Caco-2 (cell line): Measurements from ENCODE around the gene LYPD4. TPM values are rescaled to one million over a fixed set of nuclear protein-coding genes. Genes with fewer than 3 reads are reported as not detected.

ENCODE experiments used
- BruUV-seq: library from RNA; stranded (reverse); fragments of 400-500 nt; replicated peaks from 2 replicates; lab custom pipeline; 2021; lab: Mats Ljungman, UMichigan
- CTCF ChIA-PET: fragments of 300-600 bp; sonication (Branson Sonifier 250); formaldehyde crosslinking; loops from one replicate; lab custom pipeline; 2022; ENCODE audit warnings: antibody characterized with exemption; lab: Charles Lee
- POLR2A ChIA-PET: fragments of 300-600 bp; sonication (Branson Sonifier 250); formaldehyde crosslinking; loops from one replicate; lab custom pipeline; 2022; ENCODE audit warnings: antibody characterized with exemption; lab: Charles Lee
- DNase-seq, 2 experiments: peaks; one replicate each; pipeline versions ENCODE4 v3.0.0 to v3.0.0-alpha.2; 2020 to 2022
- H3K27me3 ChIP-seq: replicated peaks from 2 replicates; pipeline ENCODE4 v1.6.0; 2011; ENCODE audit warnings: low read length; ENCODE audit not compliant: control insufficient read depth, insufficient read depth
- H3K36me3 ChIP-seq: 2 replicates; pipeline ENCODE4 v1.5.1; 2011; ENCODE audit warnings: low read length; ENCODE audit not compliant: control insufficient read depth, insufficient read depth
- H3K4me1 ChIP-seq: fragments of 250-450 bp; sonication (Bioruptor Pico); 2 replicates; pipeline ENCODE4 v1.5.1; 2020; ENCODE audit warnings: mild to moderate bottlenecking
- H3K4me3 ChIP-seq: 2 replicates; pipeline ENCODE4 v1.5.1; 2011; ENCODE audit warnings: low read depth, mild to moderate bottlenecking, control low read depth, low read length
- H3K9me3 ChIP-seq: fragments of 250-450 bp; sonication (Bioruptor Pico); 2 replicates; pipeline ENCODE4 v1.5.1; 2020; ENCODE audit warnings: mild to moderate bottlenecking, moderate library complexity
- H3K27ac Mint-ChIP-seq: one replicate; pipeline ENCODE4 v1.8.0; 2022; ENCODE audit warnings: mixed read lengths; ENCODE audit not compliant: unreplicated experiment
- H3K27me3 Mint-ChIP-seq: one replicate; pipeline ENCODE4 v1.8.0; 2022; ENCODE audit warnings: mixed read lengths; ENCODE audit not compliant: insufficient read depth, unreplicated experiment
- H3K36me3 Mint-ChIP-seq: one replicate; pipeline ENCODE4 v1.8.0; 2022; ENCODE audit warnings: mild to moderate bottlenecking, mixed read lengths; ENCODE audit not compliant: insufficient read depth, unreplicated experiment
- H3K4me1 Mint-ChIP-seq: one replicate; pipeline ENCODE4 v1.8.0; 2022; ENCODE audit warnings: low read depth, mixed read lengths; ENCODE audit not compliant: unreplicated experiment
- H3K4me3 Mint-ChIP-seq: one replicate; pipeline ENCODE4 v1.8.0; 2022; ENCODE audit warnings: mild to moderate bottlenecking, moderate library complexity, mixed read lengths; ENCODE audit not compliant: unreplicated experiment
- H3K9me3 Mint-ChIP-seq: one replicate; pipeline ENCODE4 v1.8.0; 2022; ENCODE audit warnings: mixed read lengths; ENCODE audit not compliant: unreplicated experiment
- CTCF ChIP-seq, 2 experiments: fragments of 200-600 bp in 1 of 2; IDR thresholded peaks; 1 replicate in 1 of 2; 2 replicates in 1 of 2; pipeline versions ENCODE4 v1.5.1 to v1.8.0; 2011 to 2022; ENCODE audit warnings: antibody characterized with exemption in 1 of 2, control low read depth in 1 of 2, inconsistent platforms in 1 of 2, low read depth in 1 of 2, low read length in 1 of 2, mild to moderate bottlenecking in 1 of 2, moderate library complexity in 1 of 2; ENCODE audit not compliant: insufficient read depth in 1 of 2, severe bottlenecking in 1 of 2, unreplicated experiment in 1 of 2
- intact Hi-C: fragments of 100-400 bp; cut with micrococcal nuclease; formaldehyde crosslinking; loops from one replicate; pipeline ENCODE4 v1.10.0; 2022; ENCODE audit not compliant: unreplicated experiment
- total RNA-seq: library from RNA; stranded (reverse); gene quantifications from 2 replicates; pipeline ENCODE4 v1.2.3, GENCODE V29; 2022

Gene LYPD4
- total RNA-seq, 1 experiment from 2014 or later: not detected

GRCh38 chr19:41859618-41860418 is 15.3 kb upstream of the LYPD4 start, which contains the start of gene RPS19:
Gene RPS19 (plus strand): TSS chr19:41860255. CDS start chr19:41860775, 520 bp downstream.
- no peaks in the 10 kb centered on the region for H3K9me3 Mint-ChIP-seq
- BruUV-seq: TSS peak; percentile 88
- H3K36me3 Mint-ChIP-seq: peaks cover 53% of the 10 kb centered on the region
- peaks cover 5% of the 10 kb centered on the region for H3K4me1 Mint-ChIP-seq
- Histone ChIP-seq H3K9me3 (no peaks in the 10 kb centered on the region), H3K27me3 (no peaks in the 10 kb centered on the region), H3K4me1 (peaks cover 18% of the 10 kb centered on the region), H3K4me3 (peak within 1 kb of the TSS; percentile 88), H3K36me3 (peaks cover 21% of the 10 kb centered on the region)
- ChIA-PET POLR2A (interaction anchor here (0.6 to 2.7 kb wide), 19 partner anchors 8 to 611 kb away, joined by 3 to 21 read pairs (median 5); partner anchors contain the start of genes B9D2, DMAC2, RABAC1 and ZNF574), CTCF (interaction anchor here (0.6 to 2.0 kb wide), 16 partner anchors 14 to 1105 kb away, joined by 3 to 8 read pairs (median 4); partner anchors contain the start of gene RABAC1)
- TF ChIP-seq CTCF (IDR thresholded peaks at IDR 0.05; ENCODE audit: insufficient read depth in 1 of 2, low read depth in 1 of 2, low read length in 1 of 2, severe bottlenecking in 1 of 2, unreplicated experiment in 1 of 2): peak; percentile 63 to 81
- intact Hi-C loops: loop anchor here (1.0 kb wide), 2 partner anchors 91 to 99 kb away; partner anchors contain the start of gene RABAC1
- DNase-seq: peak; percentile 98 to 99
- H3K27me3 Mint-ChIP-seq: peaks cover 1% of the 10 kb centered on the region
- peak within 1 kb of the TSS; percentile 94 for H3K27ac Mint-ChIP-seq
- peak within 1 kb of the TSS; percentile 84 for H3K4me3 Mint-ChIP-seq

GRCh38 chr19:41859213-41859617 is 14.7 kb upstream of the LYPD4 start:
- H3K36me3 Mint-ChIP-seq: peaks cover 47% of the 10 kb centered on the region
- H3K27me3 ChIP-seq: no peaks in the 10 kb centered on the region
- intact Hi-C loops: loop anchor here (1.0 kb wide), 2 partner anchors 92 to 100 kb away; partner anchors contain the start of gene RABAC1
- peaks cover 7% of the 10 kb centered on the region for H3K27me3 Mint-ChIP-seq
- CTCF ChIA-PET: interaction anchor here (0.7 to 2.0 kb wide), 13 partner anchors 14 to 1105 kb away, joined by 3 to 8 read pairs (median 4); no protein-coding TSS in a partner anchor
- TF ChIP-seq CTCF (IDR thresholded peaks at IDR 0.05; ENCODE audit: insufficient read depth in 1 of 2, low read depth in 1 of 2, low read length in 1 of 2, severe bottlenecking in 1 of 2, unreplicated experiment in 1 of 2): no peak
- peaks cover 18% of the 10 kb centered on the region for H3K4me1 ChIP-seq
- H3K4me1 Mint-ChIP-seq: peaks cover 5% of the 10 kb centered on the region
- H3K27ac Mint-ChIP-seq: peak overlapping the region; percentile 94
- peaks cover 16% of the 10 kb centered on the region for H3K36me3 ChIP-seq
- no peaks in the 10 kb centered on the region for H3K9me3 ChIP-seq
- BruUV-seq: no TSS peak
- peak overlapping the region; percentile 24 for H3K4me3 ChIP-seq
- POLR2A ChIA-PET: interaction anchor here (0.7 to 2.7 kb wide), 11 partner anchors 9 to 495 kb away, joined by 3 to 21 read pairs (median 7); partner anchors contain the start of genes B9D2, DMAC2, RABAC1 and ZNF574
- DNase-seq: no peak
- H3K9me3 Mint-ChIP-seq: no peaks in the 10 kb centered on the region
- H3K4me3 Mint-ChIP-seq: peak overlapping the region; percentile 84

- H3K36me3 Mint-ChIP-seq: no peaks in the 10 kb centered on the region
- H3K4me1 Mint-ChIP-seq: no peaks in the 10 kb centered on the region
- Histone ChIP-seq H3K9me3 (no peaks in the 10 kb centered on the region), H3K27me3 (no peaks in the 10 kb centered on the region), H3K4me3 (no peak overlapping the region), H3K36me3 (no peaks in the 10 kb centered on the region), H3K4me1 (0 out of 2 replicates have a peak, but pooled peaks cover under 1% of the 10 kb centered on the region)
- H3K27ac Mint-ChIP-seq: no peak overlapping the region
- peaks cover 22% of the 10 kb centered on the region for H3K27me3 Mint-ChIP-seq
- H3K4me3 Mint-ChIP-seq: no peak overlapping the region
- no peaks in the 10 kb centered on the region for H3K9me3 Mint-ChIP-seq
- no peak for DNase-seq
- no TSS peak for BruUV-seq
- intact Hi-C loops: no loop called here
- CTCF ChIA-PET: no interaction called here
- no peak for TF ChIP-seq CTCF (IDR thresholded peaks at IDR 0.05; ENCODE audit: insufficient read depth in 1 of 2, low read depth in 1 of 2, low read length in 1 of 2, severe bottlenecking in 1 of 2, unreplicated experiment in 1 of 2)
- POLR2A ChIA-PET: no interaction called here
Measured at GRCh38 chr19:41853768-41854167, 9.3 kb upstream of the LYPD4 start.
